ENCODE results near the gene SLC35A4.

GRCh38 chr5:140524003-140524402 lies 40.6 kb upstream of the SLC35A4 start:
- TF ChIP-seq CTCF (optimal IDR thresholded peaks at IDR 0.05 in 1 of 3, IDR thresholded peaks at IDR 0.05 in 1 of 3, conservative IDR thresholded peaks at IDR 0.05 in 1 of 3; ENCODE audit: extremely low read depth in 1 of 3, insufficient read depth in 2 of 3, low read length in 3 of 3) (no peak), EZH2 (IDR thresholded peaks at IDR 0.05; ENCODE audit: low read length) (no peak)
